HG02759 (cell line): ENCODE measurements around the gene TMEM150B.
A peak's percentile ranks its signal among the peaks of the same experiment; 100 is the strongest.

Experiments used
- ATAC-seq: cut with Tn5 transposase; IDR thresholded peaks from one replicate; pipeline ENCODE4 v1.9.1; 2021; ENCODE audit warnings: mild to moderate bottlenecking, moderate library complexity; ENCODE audit not compliant: unreplicated experiment

TMEM150B gene

DNA sequence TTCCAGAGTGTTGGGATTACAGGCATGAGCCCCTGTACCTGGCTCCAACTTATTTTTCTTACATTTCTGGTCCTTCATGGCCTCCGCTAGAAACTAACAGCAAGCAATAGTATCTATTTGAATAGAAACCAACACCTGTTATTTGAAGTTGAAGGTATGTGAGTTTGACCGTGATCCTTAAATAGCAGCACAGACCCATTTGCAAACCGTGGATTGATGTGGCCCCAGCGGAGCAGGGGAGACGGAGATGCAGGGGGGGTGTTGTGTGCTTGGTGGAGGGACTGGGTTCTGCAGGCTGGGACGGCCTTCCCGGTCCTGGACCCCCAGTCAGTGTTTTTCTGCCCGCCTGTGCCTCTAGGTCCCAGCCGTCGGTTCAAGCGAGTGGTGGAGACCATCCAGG lies 16.9 kb downstream of the TMEM150B start:
- ATAC-seq: no peak

DNA sequence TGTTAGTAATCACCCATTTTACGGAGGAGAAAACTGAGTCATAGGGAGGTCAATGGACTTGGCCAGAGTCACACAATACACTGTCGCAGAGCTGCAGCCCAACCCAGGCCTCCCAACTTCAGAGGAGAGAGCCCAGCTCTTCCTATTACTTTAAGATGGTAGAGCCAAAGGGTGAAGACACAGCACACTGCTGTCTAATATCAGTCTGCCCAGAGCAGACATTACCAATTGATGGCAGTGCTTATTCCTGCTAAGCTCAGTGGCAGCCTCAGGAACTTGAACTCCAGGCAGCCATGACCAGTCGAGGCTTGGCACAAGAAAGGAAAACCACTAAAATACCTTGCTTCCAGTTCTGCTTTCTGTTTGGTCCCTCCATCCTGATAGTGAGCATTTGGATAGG lies 18.4 kb downstream of the TMEM150B start:
- no peak for ATAC-seq

DNA sequence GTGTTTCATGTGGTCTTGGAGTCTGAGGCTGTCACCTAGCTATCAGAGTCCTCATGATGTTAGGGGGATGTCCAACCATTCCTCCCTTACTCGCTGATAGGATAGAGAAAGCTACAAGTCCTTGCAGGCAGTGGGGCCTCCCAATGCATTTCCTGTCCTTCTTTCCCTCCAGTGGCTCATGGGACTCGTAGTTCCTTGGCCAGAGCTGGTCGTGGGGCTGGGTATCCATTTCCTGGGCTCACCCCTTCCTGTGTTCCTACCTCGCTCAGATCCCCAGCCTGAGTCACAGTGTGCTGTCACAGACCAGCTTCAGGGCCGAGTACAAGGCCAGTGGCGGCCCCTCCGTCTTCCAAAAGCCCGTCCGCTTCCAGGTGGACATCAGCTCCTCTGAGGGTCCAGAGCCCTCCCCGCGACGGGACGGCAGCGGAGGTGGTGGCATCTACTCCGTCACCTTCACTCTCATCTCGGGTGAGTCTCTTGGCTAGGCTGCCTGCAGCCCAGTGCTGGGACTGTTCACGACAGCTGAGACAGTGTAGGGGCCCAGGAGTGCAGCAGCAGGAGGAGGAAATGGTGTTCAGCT lies 19.1 kb downstream of the TMEM150B start:
- ATAC-seq: no peak

DNA sequence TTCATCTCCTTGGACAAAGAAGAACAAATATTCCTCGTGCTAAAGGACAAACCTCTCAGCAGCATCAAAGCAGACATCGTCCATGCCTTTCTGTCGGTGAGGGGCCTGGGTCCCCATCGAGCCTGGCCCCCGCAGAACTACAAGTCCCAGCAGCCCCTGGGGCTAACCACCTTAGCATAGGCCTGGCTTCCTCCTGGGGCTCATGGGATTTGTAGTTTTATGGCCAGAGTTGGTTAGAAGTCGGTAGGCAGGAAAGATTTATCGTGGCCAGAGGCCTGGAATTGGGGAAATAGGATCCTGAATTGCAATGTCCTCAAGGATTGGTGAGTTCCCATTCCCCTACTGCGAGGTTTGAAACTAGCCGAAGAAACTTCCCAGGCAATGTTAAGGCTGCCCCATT lies 19.6 kb downstream of the TMEM150B start:
- ATAC-seq: no peak

DNA sequence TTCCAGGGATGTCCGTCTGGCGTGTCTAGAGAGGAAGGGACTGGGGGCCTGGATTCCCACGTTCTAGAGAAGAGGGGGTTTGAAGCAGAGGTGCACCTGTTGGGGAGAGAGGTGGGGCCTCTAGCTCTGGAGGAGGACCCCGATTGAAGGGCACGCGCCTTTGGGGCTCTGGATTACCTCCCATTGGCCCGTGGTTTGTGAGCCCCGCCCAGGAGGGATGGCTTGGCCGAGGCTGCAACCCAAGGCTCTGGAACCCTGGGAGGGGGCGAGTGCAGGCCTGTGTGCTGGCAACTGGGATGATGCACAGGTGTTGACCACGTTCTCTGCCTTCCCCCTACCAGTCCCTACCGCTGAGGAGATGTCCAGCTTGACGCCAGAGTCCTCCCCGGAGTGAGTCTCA lies 20.2 kb downstream of the TMEM150B start:
- no peak for ATAC-seq

DNA sequence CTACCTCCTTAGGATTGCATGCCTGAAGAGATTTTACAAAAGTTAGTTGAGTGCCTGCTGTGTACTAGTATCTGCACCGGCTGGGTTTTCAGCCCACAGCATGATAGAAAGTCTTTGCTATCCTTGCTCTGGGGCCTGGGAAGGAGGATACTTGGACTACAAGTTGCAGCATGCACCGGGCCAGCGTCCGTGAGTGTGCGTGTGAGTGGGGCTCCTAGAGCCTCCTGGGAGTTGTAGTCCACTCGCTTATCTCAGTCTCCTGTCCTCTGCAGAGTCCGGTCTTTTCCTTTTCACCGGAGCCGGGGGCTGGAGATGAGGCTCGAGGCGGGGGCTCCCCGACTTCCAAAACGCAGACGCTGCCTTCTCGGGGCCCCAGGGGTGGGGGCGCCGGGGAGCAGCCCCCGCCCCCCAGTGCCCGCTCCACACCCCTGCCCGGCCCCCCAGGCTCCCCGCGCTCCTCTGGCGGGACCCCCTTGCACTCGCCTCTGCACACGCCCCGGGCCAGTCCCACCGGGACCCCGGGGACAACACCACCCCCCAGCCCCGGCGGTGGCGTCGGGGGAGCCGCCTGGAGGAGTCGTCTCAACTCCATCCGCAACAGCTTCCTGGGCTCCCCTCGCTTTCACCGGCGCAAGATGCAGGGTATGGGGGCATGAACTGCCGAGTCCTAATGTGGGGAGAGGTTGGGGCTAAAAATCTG lies 20.7 kb downstream of the TMEM150B start:
- ATAC-seq: no peak

DNA sequence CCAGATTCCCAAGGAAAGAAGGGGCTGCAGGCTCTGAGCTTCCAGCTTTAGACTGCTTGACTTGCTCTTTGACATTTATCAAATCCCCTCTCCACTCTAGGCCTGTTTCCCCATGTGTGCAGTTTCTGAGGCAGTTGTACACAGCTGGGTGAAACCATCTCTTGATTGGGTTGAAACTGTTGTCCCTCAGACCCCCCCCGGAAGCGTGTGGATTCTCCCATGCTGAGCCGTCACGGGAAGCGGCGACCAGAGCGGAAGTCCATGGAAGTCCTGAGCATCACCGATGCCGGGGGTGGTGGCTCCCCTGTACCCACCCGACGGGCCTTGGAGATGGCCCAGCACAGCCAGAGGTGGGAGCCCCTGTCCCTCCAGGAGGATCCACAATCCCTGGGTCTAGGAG lies 21.7 kb downstream of the TMEM150B start:
- no peak for ATAC-seq

DNA sequence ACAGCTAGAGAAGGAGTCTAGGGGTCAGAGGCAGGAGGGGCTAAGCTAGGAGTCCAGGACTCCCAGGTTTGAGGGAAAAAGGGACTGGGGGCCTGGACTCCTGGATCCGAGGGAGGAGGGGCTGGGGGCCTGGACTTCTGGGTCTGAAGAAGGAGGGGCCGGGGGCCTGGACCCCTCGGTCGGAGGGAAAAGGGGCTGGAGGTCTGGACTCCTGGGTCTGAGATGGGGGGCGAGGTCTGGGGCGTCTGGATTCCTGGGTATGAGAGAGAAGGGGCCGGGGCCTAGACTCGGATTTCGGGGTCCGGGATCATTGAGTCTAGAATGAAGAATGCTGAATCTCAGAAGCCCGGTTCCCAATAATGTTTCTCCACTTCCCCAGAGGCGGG lies 22.8 kb downstream of the TMEM150B start:
- no peak for ATAC-seq

DNA sequence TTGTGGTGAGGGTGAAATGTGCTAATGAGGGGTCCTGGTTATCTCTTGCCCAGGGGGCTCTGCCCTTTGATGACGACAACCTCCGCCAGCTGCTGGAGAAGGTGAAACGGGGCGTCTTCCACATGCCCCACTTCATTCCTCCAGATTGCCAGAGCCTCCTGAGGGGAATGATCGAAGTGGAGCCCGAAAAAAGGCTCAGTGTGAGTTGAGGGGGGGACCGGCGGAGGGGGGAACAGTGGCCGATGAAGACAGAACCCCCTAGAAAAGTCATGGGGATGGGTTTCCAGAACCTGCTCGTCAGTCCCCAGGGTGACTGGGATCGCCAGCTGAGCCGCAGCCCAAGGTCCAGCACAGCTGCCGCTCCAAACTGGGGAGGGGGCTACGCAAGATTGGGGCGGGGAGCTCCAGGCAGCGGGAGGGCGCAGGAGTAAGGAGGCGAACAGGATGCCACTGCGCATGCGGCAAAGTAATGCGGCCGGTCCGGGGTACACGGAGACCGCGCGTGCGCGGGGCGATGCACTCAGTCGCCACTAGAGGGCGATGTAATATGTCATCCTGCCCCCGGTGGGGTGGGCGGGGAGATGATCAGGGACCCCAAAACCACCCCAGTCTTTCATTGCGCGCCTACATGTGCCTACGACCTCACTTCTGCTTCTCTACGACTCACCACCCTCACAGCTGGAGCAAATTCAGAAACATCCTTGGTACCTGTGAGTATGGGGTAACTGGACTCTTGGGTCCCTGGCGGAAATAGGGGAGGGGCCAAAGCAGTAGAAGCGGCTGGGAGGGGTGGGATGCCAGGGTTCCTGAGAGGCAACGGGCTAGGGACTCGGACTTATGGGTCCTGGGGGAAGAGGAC lies 23.5 kb downstream of the TMEM150B start:
- ATAC-seq: peak; percentile 74

DNA sequence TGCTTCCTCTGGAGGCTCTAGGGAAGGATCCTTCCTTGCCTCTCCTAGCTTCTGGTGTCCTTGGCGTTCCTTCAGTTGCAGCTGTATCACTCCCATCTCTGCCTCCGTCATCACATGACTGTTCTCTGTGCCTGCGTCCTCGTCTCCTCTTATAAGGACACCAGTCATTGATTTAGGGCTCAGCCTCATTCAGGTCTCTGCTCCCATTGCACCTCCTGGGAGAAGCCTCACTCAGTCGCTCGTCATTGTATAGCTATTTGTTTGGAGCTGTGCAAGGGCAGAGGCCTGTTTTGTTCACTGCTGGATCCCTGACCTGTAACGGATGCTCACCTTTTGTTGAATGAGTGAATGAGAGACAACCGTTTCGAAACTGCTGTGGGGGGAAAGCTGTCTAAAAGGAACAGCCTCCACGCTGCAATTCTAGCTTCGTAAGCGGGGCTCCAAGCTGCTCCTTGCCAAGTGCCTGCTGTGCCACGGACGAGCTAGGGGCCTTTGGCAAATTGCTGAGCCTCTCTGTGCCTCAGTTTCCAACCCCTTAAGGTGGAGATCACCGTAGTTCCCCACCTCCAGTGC lies 24.2 kb downstream of the TMEM150B start:
- ATAC-seq: no peak

DNA sequence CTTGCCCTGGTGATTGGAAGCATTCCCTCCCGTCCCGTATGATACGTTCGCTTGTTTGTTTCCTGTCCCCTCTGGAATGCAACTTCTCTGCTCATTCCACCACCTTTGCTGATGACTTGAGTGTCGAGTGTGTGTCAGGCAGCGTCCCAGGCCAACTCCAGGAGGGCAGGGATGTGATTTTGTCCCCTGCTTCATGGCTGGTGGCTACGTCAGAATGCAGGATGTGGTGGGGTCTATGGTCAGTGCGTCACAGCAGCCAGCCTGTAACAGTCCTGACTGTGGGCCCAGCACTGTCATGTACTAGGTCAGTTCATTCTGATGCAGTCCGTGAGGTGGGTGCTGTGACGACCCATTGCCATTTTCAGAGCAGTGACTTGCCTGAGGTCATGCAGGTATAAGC lies 25.1 kb downstream of the TMEM150B start:
- no peak for ATAC-seq

DNA sequence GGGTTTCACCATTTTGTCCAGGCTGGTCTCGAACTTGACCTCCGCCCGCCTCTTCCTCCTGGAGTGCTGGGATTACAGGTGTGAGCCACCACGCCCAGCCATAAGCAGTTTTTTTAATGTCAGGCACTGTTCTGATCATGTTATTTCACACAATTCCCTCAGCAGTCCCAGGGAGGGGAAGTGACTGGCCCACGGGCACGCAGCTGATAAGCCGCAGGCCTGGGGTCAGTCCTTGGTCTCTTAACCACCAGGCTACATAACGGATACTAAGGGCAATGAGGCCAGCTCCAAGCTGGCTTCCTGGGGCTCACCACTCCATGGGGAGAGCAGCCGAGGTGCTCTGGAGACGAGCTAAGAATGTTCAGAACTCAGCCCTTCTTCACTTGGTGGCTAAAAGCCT lies 27.9 kb downstream of the TMEM150B start:
- no peak for ATAC-seq

DNA sequence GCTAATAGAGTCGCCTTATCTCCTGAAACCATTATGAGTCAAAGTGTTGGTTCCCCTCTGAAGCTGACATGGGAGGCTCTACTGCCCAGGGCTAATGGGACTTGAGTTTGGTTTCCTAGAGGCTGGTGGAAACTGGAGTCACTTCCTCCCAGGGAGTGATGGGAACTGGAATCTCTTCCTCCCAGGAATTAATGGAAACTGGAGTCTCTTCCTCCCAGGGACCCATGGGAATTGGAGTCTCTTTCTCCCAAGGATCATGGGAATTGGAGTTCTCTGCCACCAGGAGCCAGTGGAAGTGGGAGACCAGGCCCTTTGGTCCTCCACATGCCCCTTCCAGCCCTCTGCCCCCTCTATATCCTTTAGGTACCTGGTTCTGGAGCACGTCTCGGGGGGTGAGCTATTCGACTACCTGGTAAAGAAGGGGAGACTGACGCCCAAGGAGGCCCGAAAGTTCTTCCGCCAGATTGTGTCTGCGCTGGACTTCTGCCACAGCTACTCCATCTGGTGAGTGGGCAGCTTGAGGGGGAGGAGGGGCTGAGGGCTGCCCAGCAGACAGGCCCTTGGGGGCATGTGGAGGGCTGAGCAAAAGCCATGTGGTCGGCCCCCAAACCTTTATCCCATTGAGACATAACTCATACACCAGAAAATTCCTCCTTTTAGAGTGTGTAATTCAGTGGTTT lies 35.9 kb downstream of the TMEM150B start:
- no peak for ATAC-seq

DNA sequence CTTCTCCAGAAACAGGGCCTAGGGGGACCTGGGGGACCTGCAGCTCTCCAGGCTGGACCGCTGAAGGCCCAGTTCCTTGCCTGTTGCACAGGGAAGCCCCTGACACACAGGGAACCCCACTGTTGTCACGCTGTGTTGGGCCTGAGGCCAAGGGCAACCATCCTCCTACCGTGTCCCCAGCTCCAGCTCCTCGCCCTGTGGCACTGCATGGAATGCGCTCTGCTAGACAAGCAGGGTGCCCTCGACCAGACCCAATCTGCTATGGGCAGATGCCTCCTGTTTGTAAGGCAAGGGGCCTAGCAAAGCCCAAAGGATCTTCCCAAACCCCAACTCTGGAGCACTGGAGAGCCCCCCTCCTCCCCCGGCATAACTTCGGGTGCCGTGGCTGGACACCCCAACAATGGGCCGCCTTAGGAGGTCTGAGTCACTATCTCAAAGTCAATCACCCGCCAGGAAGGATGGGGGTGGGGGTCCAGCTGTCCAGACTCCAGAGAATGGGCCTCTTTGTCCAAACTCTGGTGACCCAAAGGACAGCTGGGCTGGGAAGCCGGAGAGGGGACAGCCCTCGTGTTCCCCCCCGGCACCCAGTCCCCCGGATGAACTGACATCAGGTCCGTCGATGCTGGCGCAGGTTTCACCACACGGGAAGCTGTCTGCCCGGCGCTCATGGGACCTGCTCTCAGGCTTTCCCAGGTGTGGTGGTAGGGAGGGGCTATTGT lies 37.6 kb downstream of the TMEM150B start:
- no peak for ATAC-seq

DNA sequence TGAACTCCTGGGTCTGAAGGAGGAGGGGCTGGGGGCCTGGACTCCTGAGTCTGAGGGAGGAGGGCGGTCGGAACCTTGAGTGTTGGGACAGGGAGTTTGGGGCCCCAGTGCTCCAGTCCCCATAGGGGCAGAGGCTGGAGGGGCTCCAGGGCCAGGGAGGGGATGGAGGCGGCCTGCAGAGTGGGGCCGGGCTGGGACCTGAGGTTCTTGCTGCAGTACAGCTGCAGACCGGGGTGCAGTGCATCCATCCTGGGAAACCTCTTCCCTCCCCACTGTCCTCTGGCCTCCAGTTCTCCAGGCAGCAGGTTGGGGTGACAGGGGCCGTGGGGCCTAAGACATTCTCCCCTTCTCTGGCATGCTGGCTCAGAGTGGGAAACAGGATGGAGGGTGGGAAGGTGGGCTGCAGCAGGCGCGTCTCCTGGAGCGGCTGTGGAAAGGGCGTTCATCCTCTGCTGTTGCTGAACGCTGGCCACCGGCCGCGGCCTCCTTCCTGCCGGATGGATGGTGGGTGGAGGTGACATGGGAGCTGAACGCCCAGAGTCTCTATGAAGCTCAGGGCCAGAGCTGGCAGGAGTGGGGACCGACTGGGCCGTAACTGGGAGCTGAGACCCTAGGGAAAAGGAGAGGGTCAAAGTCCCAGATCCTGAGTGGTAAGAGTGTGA lies 39.8 kb downstream of the TMEM150B start:
- ATAC-seq: no peak

DNA sequence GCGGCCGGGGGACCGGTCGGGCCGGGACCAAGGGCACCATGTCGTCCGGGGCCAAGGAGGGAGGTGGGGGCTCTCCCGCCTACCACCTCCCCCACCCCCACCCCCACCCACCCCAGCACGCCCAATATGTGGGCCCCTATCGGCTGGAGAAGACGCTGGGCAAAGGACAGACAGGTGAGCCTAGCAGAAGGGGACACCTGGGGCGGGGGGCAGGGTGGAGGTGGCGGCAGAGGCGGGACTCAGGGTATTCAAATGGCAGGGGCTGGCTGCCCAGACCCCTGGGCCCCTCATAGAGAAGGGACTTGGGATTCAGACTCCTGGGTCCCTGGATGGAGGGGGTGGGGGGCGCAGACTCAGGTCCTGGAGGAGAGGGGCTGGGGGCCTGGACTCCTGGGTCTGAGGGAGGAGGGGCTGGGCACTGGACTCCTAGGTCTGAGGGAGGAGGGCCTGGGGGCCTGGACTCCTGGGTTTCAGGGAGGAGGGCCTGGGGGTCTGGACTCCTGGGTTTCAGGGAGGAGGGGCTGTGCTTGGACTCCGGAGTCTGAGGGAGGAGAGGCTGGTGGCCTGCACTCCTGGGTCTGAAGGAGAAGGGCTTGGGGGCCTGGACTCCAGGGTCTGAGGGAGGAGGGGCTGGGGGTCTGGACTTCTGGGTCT lies 40.6 kb downstream of the TMEM150B start:
- ATAC-seq: no peak

DNA sequence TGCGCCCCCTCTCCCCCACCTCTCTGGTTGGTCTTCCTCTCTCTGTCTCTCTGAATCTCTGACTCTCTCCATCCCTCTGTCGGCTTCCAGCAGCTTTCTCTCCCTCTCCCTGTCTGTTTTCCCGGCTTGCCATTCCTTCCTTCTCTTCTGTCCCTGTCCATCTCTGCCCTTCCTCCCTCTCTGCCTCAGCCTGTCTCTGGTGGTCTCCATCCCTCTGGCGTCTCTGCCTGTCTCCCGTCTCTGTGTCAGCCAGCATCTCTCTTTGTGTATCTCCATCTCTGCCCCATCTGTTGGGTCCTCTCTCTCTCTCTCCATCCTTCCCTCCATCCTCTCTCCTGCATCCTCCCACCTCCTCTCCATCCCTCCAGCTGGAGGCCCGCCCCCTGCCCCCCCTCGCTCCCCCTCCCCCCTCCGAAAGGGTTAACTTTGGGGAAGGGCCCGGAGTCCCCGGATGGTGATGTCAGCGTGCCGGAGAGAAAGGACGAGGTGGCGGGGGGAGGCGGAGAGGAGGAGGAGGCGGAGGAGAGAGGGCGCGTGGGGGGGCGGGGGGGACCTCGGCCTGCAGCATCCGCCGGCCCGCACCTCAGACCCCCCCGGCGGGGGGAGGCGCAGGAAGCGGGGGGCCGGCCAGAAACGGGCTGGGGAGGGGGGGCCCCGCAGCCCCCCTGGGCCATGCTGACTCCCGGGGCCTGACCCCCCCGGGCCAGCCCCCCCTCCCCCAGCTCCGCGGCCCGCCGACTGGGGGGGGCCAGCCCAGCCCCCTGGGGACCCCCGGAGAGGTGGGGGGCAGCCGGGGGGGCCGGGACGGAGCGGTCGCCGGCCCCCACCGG lies 41.4 kb downstream of the TMEM150B start, which contains the start of gene BRSK1:
BRSK1 (plus strand) TSS at position 450 of the 830 bp plus-strand sequence. CDS start 446 bp downstream, outside the sequence.
- no peak for ATAC-seq
